A673 (cell line): ENCODE measurements around the gene LPCAT1.

ENCODE experiments used
- CTCF ChIP-seq: fragments of 300-800, 200-600 bp; sonication (generic); conservative IDR thresholded peaks from 2 replicates; pipeline ENCODE4 v1.5.1; 2017; ENCODE audit warnings: low read depth, mild to moderate bottlenecking, antibody characterized with exemption, low read length, moderate library complexity, mixed read lengths
- EZH2 ChIP-seq: fragments of 200-600 bp; sonication (generic); IDR thresholded peaks from 2 replicates; pipeline ENCODE4 v1.6.1; 2017; ENCODE audit warnings: borderline replicate concordance, low read depth, mild to moderate bottlenecking, mixed read lengths, antibody characterized with exemption, low read length; ENCODE audit not compliant: poor library complexity, severe bottlenecking

- TF ChIP-seq CTCF (no peak), EZH2 (no peak)
Observed at GRCh38 chr5:1512541-1513291, 11.0 kb downstream of the LPCAT1 start.
